Measurements from ENCODE around the gene GAK.

GAK gene

GRCh38 chr4:964346-965025, 32.4 kb upstream of the GAK start:
- no peak for DNase-seq (ENCODE audit: low spot score)

- no peak for DNase-seq (ENCODE audit: low spot score)
These were observed 31.4 kb upstream of the GAK start for GRCh38 chr4:963276-964225.

- DNase-seq (ENCODE audit: low spot score) = no peak
These were observed 30.4 kb upstream of the GAK start for GRCh38 chr4:962231-963208.

- DNase-seq (ENCODE audit: low spot score) = no peak
These were observed 29.5 kb upstream of the GAK start for GRCh38 chr4:961351-962230.

GRCh38 chr4:960636-961350, 28.7 kb upstream of the GAK start:
- no peak for DNase-seq (ENCODE audit: low spot score)

GRCh38 chr4:960140-960635, 28.1 kb upstream of the GAK start:
- DNase-seq (ENCODE audit: low spot score) = no peak

DNA sequence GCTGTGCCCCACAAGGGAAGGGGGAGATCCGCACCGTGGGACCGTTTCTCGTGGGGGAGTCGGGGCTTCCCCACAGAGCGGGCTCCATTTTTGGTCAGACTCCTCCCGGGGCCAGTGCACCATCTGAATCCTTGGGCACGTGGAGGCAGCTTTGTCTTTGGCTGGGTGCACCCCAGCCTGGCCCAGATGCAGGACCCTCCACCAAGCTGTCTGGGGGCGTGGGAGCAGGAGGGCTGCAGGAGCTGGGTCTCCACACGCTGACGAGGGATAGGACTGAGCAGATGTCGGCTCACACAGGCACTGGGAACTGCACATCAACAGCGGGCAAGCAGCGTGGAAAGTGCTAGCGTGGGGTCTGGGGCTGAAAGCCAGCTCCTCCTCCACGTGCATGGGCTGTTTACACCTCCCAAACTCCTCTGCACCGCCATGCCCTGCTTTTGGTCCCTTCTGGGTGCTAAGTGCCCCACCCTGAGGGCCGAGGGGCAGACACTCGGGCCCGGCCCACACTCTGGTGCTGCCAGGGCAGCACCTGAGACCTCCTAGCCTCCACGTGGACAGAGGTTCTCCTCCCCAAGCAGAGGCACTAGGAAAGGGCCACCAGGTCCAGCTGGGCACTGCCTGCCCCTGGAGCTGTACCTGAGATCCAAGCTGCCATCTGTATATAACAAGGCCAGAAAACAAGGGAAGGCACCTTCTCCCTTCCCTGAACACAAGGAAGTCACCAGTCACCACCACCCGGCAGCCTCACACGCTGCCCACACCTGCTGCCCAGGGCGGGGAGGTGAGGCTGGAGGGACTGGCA, 27.4 kb upstream of the GAK start:
- DNase-seq (ENCODE audit: low spot score) = no peak

DNA sequence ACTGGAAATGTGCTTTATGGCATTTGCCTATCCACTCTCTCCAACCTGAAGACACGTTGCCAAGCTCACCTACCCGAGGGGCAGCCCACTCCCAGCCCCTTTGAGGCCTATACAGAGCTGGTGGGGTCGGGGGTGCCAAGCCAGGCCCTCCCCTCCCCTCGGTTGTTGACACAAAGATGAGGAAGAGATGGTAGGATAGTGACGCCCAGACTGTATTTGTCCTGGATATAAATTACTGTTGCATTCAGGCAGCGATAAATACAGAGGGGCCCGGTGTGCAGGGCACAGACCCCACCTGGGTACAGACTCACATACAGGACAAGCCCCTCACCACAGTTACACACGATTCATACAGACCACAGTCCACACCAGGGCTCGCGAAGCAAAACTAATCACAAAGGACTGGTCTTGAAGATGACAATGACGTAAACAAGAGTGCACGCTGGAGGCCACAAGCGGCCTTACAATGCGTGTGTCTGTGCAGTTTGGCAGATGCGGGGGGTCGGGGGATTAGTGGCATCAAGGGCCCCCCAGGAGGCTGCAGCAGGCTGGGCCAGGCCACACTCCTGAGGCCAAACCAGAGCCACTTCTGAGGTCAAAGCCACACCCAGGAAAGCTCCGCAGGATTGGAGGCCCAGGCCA, 26.7 kb upstream of the GAK start:
- DNase-seq (ENCODE audit: low spot score) = no peak

- no peak for DNase-seq (ENCODE audit: low spot score)
These were observed 26.2 kb upstream of the GAK start for GRCh38 chr4:958314-958665.

GRCh38 chr4:957581-958313, 25.6 kb upstream of the GAK start:
- DNase-seq (ENCODE audit: low spot score) = no peak

GRCh38 chr4:957231-957580, 25.1 kb upstream of the GAK start:
- no peak for DNase-seq (ENCODE audit: low spot score)

- DNase-seq (ENCODE audit: low spot score) = no peak
These were observed 24.6 kb upstream of the GAK start for GRCh38 chr4:956531-957230.

DNA sequence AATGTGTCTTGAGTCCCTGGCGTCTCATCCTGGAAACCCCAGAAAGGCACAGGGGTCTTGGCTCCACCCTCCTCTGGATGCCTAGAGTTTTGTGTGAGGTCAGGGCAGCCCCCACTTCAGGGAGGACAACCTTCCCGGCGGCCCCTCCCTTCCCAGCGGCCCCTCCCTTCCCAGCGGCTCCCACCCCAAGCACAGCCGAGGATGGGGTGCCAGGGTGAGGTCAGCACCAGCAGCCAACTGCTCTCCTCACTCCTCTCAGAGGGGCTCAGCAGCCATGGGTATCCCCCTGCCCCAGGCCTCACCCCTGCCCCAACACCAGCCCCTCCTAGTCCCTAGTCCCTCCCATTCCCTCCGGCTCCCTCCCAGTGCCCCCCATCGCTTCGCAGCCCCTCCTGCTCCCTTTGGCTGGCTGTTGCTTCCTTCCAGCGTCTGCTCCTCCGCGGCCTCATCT, 23.8 kb upstream of the GAK start:
- DNase-seq (ENCODE audit: low spot score) = no peak

DNA sequence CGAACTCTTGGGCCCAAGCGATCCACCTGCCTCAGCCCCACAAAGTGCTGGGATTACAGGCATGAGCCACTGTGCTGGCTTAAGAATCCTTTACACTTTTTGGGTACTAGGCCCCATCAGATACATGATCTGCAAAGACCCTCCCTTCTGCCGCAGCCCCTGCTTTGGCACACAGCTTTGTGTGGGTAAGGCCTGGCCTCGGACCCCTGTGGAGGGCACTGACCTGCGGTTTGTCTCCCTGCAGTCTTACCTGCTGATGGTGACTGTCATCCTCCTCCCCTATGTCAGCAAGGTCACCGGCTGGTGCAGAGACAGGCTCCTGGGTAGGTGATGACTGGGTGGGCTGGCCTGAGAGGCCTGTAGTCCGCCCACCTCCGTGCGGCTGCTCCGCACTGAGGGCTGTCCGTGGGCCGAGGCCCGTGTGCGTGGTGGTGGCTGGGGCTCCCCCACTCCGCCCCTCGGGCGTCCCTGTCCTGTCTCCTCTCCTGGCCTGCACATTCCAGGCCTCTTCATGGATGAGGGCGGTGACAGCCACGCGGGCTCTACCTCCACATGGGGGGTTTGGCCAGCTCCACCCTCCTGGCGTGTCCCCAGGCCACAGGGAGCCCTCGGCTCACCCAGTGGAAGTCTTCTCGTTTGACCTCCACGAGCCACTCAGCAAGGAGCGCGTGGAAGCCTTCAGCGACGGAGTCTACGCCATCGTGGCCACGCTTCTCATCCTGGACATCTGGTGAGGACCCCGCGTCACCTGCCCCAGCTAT, 23.2 kb upstream of the GAK start:
- DNase-seq (ENCODE audit: low spot score) = no peak

DNA sequence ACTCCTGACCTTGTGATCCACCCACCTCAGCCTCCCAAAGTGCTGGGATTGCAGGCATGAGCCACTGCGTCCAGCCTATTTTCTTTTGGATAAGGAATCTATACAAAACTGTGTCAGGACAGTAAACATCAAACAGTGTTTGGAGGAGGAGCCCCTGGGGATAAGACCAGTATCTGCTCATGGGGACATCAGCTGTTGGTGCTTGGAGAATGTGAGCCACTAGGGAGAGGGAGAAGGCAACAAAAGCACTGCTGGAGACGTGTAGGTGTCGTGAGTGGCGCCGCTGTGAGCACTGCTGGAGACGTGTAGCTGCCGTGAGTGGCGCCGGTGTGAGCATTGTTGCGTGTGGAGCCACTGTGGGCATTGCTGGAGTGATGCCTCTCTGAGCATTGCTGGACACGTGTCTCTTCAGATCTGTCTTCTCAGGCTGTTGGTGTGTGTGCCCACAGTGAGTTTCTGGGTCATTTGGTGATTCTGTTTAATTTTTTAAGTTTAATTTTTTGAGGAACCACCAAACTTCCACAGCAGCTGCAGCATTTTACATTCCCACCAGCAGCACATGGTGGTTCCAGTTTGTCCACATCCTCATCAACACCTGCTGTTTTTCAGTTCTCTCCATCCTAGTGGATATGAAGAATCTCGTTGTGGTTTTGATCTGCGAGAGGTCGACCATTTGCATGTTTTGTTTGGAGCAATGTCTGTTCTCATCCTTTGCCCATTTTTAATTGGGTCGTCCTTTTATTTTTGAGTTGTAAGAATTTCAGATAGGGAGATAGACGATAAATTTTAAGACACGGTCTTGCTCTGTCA, 22.3 kb upstream of the GAK start:
- DNase-seq (ENCODE audit: low spot score) = no peak

- DNase-seq (ENCODE audit: low spot score) = no peak
These were observed 21.4 kb upstream of the GAK start for GRCh38 chr4:953574-953915.
